NCI-H1694 treated with DMSO at 0.1 percent for 48 hours (cell line): ENCODE measurements around the gene KITLG.
A peak's percentile ranks its signal among the peaks of the same experiment; 100 is the strongest.
"Not testable (repeated sequence)": the region's sequence is repeated elsewhere in the genome, so short reads cannot be mapped to it uniquely, and the experiment has no call there.

ENCODE experiments used
- DNase-seq: peaks from one replicate; lab custom pipeline; 2025; lab: John Stamatoyannopoulos, UW

The KITLG gene, protein sequence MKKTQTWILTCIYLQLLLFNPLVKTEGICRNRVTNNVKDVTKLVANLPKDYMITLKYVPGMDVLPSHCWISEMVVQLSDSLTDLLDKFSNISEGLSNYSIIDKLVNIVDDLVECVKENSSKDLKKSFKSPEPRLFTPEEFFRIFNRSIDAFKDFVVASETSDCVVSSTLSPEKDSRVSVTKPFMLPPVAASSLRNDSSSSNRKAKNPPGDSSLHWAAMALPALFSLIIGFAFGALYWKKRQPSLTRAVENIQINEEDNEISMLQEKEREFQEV

DNA sequence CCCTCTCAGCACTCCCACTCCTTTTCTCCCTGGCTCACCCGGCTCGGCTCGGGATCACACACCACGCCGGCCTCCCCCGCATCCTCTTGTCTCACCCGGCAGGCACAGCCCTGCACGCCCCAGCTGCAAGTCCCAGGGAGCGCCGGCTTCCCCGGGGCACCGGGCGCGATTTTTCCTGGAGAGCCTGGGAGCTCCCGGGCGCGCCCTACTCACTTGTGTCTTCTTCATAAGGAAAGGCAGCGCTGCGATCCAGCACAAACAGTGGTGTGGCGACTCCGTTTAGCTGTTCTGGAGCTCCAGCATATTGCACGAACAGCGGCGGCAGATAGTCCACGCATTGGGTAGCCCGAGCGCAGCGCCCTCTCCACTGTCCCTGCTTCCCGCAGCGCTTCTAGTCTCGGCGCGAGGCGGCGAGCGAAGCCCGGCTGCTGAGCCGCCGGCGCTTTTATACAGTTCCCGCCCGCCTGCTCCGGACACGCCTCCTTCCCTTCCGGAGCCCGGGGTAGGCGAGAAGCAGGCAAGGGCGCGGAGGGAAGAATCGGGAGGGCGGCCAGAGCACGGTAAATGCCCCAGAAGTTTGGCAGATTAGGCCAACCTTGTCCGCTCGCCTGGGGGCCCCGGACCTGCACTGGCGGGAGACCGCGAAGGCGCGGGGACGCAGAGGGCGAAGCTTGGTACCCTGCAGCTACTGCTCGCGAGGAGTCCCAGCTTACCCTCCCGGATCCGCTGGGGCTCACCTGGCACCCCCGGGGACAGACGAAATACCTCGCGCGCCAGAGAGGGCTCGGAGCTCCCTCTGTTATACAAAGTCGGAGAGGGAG, at the start of gene KITLG:
Gene KITLG, minus strand, starts transcription at position 421 of the 821 bp plus-strand sequence. Its CDS starts 193 bp downstream, at position 228.
- DNase-seq, result peak; percentile 64

GRCh38 chr12:88628856-88629509, 48.7 kb upstream of the KITLG start:
- DNase-seq, result no peak

DNA sequence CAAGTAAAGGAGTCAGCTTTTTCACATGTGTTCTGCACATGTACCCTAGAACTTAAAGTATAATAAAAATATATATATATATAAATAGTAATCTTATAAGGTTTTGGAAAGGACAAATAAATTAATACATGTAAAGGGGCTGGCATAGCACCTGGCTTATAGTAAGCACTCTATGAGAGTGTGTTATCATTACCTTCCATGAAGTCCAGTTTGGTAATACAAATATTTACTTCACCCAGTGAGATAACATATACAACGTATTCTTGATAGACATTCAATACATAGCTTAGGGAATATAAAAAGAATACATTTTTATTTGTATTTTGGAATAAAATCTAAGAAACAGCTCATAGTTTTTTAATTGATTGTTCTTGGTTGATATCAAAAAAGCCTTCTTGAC, 47.8 kb upstream of the KITLG start:
- DNase-seq, result not testable (repeated sequence)

DNA sequence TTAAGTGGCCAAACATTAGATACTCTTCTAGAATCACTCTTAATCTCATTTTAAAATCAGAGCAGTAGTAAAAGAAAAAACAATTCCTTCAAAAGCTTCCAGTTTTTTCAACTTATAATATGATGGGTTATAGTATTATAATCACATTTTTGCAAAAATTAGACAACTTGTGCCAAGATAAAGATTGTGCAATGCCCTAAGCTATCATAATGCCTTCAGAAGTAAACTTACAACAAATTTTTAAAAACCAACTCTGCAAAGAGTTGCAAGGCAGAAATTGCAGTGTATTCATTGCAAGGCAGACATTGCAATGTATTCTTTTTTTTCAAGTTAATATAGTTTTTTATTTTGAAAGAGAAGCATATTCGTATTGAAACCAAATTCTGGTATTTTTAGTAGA, 47.2 kb upstream of the KITLG start:
- no peak for DNase-seq

GRCh38 chr12:88625356-88625755, 45.1 kb upstream of the KITLG start:
- no peak for DNase-seq

- DNase-seq, result no peak
Observed at GRCh38 chr12:88624911-88625310, 44.6 kb upstream of the KITLG start.

DNA sequence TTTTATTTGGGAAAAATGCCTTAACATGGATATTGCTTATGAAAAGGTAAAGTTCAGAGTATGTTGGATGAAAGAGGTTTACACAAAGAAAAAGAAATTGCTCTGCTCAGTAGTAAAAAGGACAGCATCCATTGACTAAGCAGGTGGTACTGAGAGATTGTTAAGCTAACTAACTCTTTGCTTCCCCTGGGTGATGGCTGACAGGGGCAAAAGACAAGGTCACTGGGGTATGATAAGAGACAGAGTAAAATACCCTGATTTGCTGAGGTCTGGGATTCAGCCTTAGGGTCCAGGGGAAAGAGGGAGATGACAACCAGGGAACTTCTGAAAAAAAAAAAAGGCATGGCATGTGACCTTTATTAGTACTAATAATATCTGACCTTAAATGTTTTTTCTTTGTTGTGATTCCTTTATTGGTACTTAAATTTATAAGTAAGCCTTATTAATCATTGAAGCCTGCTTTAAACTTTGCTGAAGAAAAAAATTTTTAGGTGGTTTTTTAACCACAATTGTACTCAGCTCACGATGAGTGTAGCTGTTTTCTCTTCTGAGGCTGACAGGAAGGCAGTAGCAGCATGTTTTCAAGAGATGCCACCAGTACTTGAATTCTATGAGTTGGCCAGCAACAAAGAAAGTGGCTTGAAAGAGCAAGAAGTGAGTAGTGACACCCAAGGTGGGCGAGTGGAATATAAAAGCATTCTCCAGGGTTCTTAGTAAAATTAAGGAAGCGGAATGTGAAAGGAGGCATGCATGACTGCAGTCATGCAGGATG, 43.7 kb upstream of the KITLG start:
- no peak for DNase-seq

GRCh38 chr12:88617352-88617751, 37.1 kb upstream of the KITLG start:
- DNase-seq, result no peak

- DNase-seq, result no peak
Observed at GRCh38 chr12:88615490-88615889, 35.2 kb upstream of the KITLG start.

DNA sequence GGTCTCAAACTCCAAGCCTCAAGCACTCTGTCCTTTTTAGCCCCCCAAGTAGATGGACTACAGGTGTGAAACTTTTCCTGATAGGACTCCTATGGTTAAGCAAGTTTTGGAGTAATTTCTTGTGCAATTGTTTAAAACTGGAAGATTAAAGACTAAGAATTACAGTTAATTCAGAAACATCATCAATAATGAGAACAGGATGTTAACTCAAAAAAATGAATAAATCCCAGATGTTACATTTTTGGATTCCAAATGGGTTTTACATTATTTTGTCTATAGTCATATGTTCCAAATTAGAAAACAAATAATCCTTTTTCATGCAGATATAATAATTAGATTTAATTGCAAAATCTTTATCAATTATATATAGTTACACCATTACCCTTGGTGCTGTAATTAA, 24.4 kb upstream of the KITLG start:
- DNase-seq, result no peak

- DNase-seq, result no peak
Observed at GRCh38 chr12:88600272-88600671, 20.0 kb upstream of the KITLG start.

- no peak for DNase-seq
Observed at GRCh38 chr12:88597365-88597764, 17.1 kb upstream of the KITLG start.

GRCh38 chr12:88595697-88596096, 15.4 kb upstream of the KITLG start:
- no peak for DNase-seq

DNA sequence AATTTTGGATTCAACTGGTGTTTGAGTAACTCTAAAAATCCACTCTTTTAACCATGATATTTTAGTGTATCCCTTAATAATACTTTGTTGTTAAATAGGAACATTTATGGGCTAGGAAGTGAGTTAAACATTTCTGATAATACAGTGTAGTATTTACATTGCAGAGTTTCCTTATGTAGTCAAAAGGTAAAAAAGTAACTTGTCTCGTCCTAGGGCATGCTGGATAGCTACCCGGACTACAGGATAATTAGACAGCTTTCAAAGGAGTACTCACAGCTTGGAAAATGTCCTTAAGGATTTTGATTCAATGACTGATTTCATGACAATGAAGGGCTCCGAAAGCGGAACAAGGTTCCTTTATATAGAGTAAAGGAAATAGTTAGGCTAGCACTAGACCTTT, 14.5 kb upstream of the KITLG start:
- DNase-seq, result no peak

DNA sequence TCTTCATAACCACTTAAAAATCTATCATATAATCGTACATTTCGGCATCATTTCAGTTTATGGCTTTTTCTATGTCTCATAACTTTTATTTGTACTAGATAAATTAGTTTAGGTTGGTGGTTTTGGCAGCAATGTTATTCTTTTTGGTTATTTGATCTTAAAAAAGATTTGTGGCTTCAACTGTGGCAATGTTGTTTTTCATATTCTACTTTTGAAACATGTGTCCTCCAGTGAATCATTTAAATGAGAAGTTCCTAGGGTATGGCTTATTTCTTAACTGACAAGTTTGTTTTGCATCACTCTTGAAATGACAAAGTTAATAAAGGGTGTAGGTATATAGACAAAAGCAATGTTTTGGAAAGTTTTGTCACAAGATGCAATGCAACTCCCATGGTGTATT, 11.1 kb upstream of the KITLG start:
- no peak for DNase-seq

DNA sequence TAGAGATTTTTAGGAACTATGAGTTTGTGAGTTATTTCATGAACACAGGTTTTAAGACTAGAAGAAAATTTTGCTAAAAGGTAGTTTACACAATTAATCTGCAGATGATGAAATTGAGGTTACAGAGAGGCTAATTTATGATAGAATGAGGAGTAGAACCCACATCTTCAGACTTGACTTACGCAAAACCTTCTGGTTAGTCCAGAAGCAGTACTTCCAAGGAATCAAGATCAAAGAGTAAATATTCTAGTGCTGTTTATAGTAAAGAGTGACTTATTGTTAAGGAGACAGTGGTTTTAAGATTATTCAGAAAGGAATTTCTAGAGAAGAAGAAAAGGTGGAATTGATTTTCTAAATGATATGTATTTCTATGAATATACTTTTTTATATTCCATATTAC, 10.6 kb upstream of the KITLG start:
- DNase-seq, result no peak

- no peak for DNase-seq
Observed at GRCh38 chr12:88585077-88585476, 4.8 kb upstream of the KITLG start.

- DNase-seq, result peak; percentile 29
Observed at GRCh38 chr12:88579601-88580050, 645 bp downstream of the KITLG start.

GRCh38 chr12:88579161-88579517, 1.1 kb downstream of the KITLG start:
- peak; percentile 42 for DNase-seq

GRCh38 chr12:88578276-88579160, 1.8 kb downstream of the KITLG start:
- no peak for DNase-seq

- DNase-seq, result no peak
Observed at GRCh38 chr12:88577537-88577936, 2.7 kb downstream of the KITLG start.
